SK-N-SH (cell line): ENCODE results near the gene ABCB4. TPM values are rescaled to one million over a fixed set of nuclear protein-coding genes. Genes with fewer than 3 reads are reported as not detected.

Source experiments
- CTCF ChIA-PET: fragments of 300-600, 350-600 bp; formaldehyde crosslinking; extraction: SDS; loops from one replicate; lab custom pipeline; 2021; lab: Yijun Ruan, JAX
- POLR2A ChIA-PET: fragments of 350-600 bp; sonication (Branson Sonifier 250); formaldehyde crosslinking; extraction: SDS; loops from one replicate; lab custom pipeline; 2020; ENCODE audit warnings: antibody characterized with exemption, inconsistent platforms; lab: Yijun Ruan, JAX
- DNase-seq: peaks from one replicate; pipeline ENCODE4 v3.0.0; 2012
- H2AFZ ChIP-seq: fragments of 200-600 bp; sonication (generic); 2 replicates; pipeline ENCODE4 v1.8.1; 2016; ENCODE audit warnings: antibody characterized with exemption, mild to moderate bottlenecking, low read depth
- H3F3A ChIP-seq: fragments of 200-600 bp; sonication (generic); replicated peaks from 2 replicates; pipeline ENCODE3; 2016; ENCODE audit warnings: antibody characterized with exemption, mild to moderate bottlenecking; ENCODE audit not compliant: insufficient read depth
- H3K27ac ChIP-seq, 2 experiments: fragments of 200-500 bp in 1 of 2; fragments of 200-600 bp in 1 of 2; sonication (Bioruptor generic) in 1 of 2; sonication (generic), shearing (Covaris generic) in 1 of 2; 2 replicates each; pipeline versions ENCODE4 v1.5.1 to v1.6.1; 2014 to 2016; ENCODE audit warnings: low read depth in 2 of 2, inconsistent platforms in 1 of 2, low read length in 1 of 2, mild to moderate bottlenecking in 1 of 2, mixed read lengths in 1 of 2
- H3K27me3 ChIP-seq: fragments of 200-600 bp; sonication (generic), shearing (Covaris generic); 2 replicates; pipeline ENCODE4 v1.6.1; 2016; ENCODE audit warnings: mixed run types; ENCODE audit not compliant: insufficient read depth
- H3K36me3 ChIP-seq, 2 experiments: fragments of 200-500 bp in 1 of 2; fragments of 200-600 bp in 1 of 2; sonication (Bioruptor generic) in 1 of 2; sonication (generic) in 1 of 2; replicated peaks in 1 of 2; 2 replicates each; pipeline versions ENCODE3 to v1.5.1; 2014 to 2016; ENCODE audit warnings: low read length in 1 of 2, mild to moderate bottlenecking in 1 of 2; ENCODE audit not compliant: insufficient read depth in 2 of 2, control insufficient read depth in 1 of 2
- H3K4me1 ChIP-seq, 2 experiments: fragments of 200-500 bp in 1 of 2; fragments of 200-600 bp in 1 of 2; sonication (Bioruptor generic) in 1 of 2; sonication (generic), shearing (Covaris generic) in 1 of 2; 2 replicates each; pipeline versions ENCODE4 v1.5.1 to v1.6.1; 2014 to 2016; ENCODE audit warnings: low read depth in 1 of 2, low read length in 1 of 2, mixed run types in 1 of 2; ENCODE audit not compliant: insufficient read depth in 2 of 2, control insufficient read depth in 1 of 2
- H3K4me2 ChIP-seq: fragments of 200-600 bp; sonication (generic), shearing (Covaris generic); 2 replicates; pipeline ENCODE4 v1.6.1; 2017; ENCODE audit warnings: mixed run types
- H3K4me3 ChIP-seq, 2 experiments: fragments of 200-500 bp in 1 of 2; fragments of 200-600 bp in 1 of 2; sonication (Bioruptor generic) in 1 of 2; sonication (generic), shearing (Covaris generic) in 1 of 2; 2 replicates each; pipeline versions ENCODE4 v1.5.1 to v1.8.1; 2014 to 2016; ENCODE audit warnings: low read depth in 2 of 2, inconsistent platforms in 1 of 2, low read length in 1 of 2, mild to moderate bottlenecking in 1 of 2, mixed read lengths in 1 of 2, moderate library complexity in 1 of 2
- H3K79me2 ChIP-seq: fragments of 200-600 bp; sonication (generic); 2 replicates; pipeline ENCODE4 v1.8.1; 2017; ENCODE audit warnings: mild to moderate bottlenecking; ENCODE audit not compliant: insufficient read depth
- H3K9ac ChIP-seq: fragments of 200-600 bp; sonication (generic); 2 replicates; pipeline ENCODE4 v1.6.1; 2017; ENCODE audit warnings: mixed run types
- H3K9me2 ChIP-seq: fragments of 200-600 bp; sonication (generic); 2 replicates; pipeline ENCODE4 v1.6.1; 2017; ENCODE audit warnings: mixed run types
- H3K9me3 ChIP-seq: fragments of 200-600 bp; sonication (generic); 2 replicates; pipeline ENCODE4 v1.6.1; 2017; ENCODE audit warnings: mixed run types, mild to moderate bottlenecking, moderate library complexity
- H4K20me1 ChIP-seq: fragments of 200-600 bp; sonication (generic); 2 replicates; pipeline ENCODE4 v1.6.1; 2017; ENCODE audit warnings: mild to moderate bottlenecking, mixed run types; ENCODE audit not compliant: insufficient read depth
- EP300 ChIP-seq, 2 experiments: IDR thresholded peaks; 2 replicates each; pipeline versions ENCODE4 v1.4.0 to v1.6.1; 2012; ENCODE audit warnings: borderline replicate concordance in 1 of 2, low read depth in 1 of 2, low read length in 1 of 2
- EZH2phosphoT487 ChIP-seq: fragments of 200-600 bp; sonication (generic); IDR thresholded peaks from 2 replicates; pipeline ENCODE4 v1.6.1; 2017; ENCODE audit warnings: low read depth, mixed run types, mild to moderate bottlenecking, antibody characterized with exemption, moderate library complexity, borderline replicate concordance
- FOXJ3 ChIP-seq: sonication (generic); formaldehyde crosslinking; IDR thresholded peaks from 2 replicates; pipeline ENCODE4 v1.5.1; 2020; ENCODE audit warnings: mild to moderate bottlenecking, missing genetic modification reagents
- NRF1 ChIP-seq: IDR thresholded peaks from 2 replicates; pipeline ENCODE4 v1.6.1; 2012; ENCODE audit warnings: low read depth, mild to moderate bottlenecking, low read length
- RCOR1 ChIP-seq: fragments of 150-350 bp; IDR thresholded peaks from 2 replicates; pipeline ENCODE4 v1.6.1; 2017; ENCODE audit warnings: antibody characterized with exemption, low read length
- RXRA ChIP-seq: IDR thresholded peaks from 2 replicates; pipeline ENCODE4 v1.4.0; 2012; ENCODE audit warnings: low read depth, mild to moderate bottlenecking, borderline replicate concordance
- SMC3 ChIP-seq: IDR thresholded peaks from 2 replicates; pipeline ENCODE4 v1.6.1; 2012; ENCODE audit warnings: low read depth, low read length, improper control_type of control experiment
- TAF1 ChIP-seq: IDR thresholded peaks from 2 replicates; pipeline ENCODE4 v1.6.1; 2012; ENCODE audit warnings: low read depth, mild to moderate bottlenecking, low read length, moderate library complexity, borderline replicate concordance
- USF2 ChIP-seq: fragments of 150-350 bp; IDR thresholded peaks from 2 replicates; pipeline ENCODE4 v1.6.1; 2017; ENCODE audit warnings: antibody characterized with exemption, low read length, low read depth, borderline replicate concordance
- ZBTB33 ChIP-seq: IDR thresholded peaks from 2 replicates; pipeline ENCODE4 v1.4.0; 2012; ENCODE audit warnings: low read depth, borderline replicate concordance
- WGBS: methylation state at CpG from one replicate; pipeline ENCODE4 v1.1.6; 2017; ENCODE audit warnings: low lambda C conversion rate; 5-methylcytosine and 5-hydroxymethylcytosine counted together
- polyA plus RNA-seq, 3 experiments: library from polyadenylated mRNA; depleted of rRNA; stranded (reverse); fragments of >200 nt; gene quantifications; 2 replicates each; pipeline ENCODE4 v1.2.3, GENCODE V29; 2012
- TF ChIP-seq, protein P1 (sequence below): IDR thresholded peaks from 2 replicates; pipeline ENCODE4 v1.6.1; 2012; ENCODE audit warnings: mild to moderate bottlenecking, low read depth, low read length, moderate library complexity
- TF ChIP-seq, protein P2 (sequence below): IDR thresholded peaks from 2 replicates; pipeline ENCODE4 v1.4.0; 2012; ENCODE audit warnings: low read depth

The ABCB4 gene
- polyA plus RNA-seq, 1 of the 3 experiments (the other 2 are of a cell fraction) = 0.18 TPM

- ChIA-PET CTCF (interaction anchor here (3.7 to 17.4 kb wide), 3 partner anchors 9 to 105 kb away, joined by 15 to 409 read pairs (median 23); no protein-coding TSS in a partner anchor), POLR2A (no interaction called here)
- Histone ChIP-seq H3K79me2 (no peaks in the 10 kb centered on the region), H3K27me3 (no peaks in the 10 kb centered on the region), H3F3A (no peaks in the 10 kb centered on the region), H2AFZ (no peak overlapping the region), H3K27ac (no peak overlapping the region), H4K20me1 (no peaks in the 10 kb centered on the region), H3K9ac (no peak overlapping the region), H3K36me3 (no peaks in the 10 kb centered on the region), H3K4me1 (no peaks in the 10 kb centered on the region; a peak in 2 of 4 replicates), H3K4me2 (no peak overlapping the region), H3K4me3 (no peak overlapping the region), H3K9me3 (no peaks in the 10 kb centered on the region), H3K9me2 (no peaks in the 10 kb centered on the region)
- WGBS = 71% methylated on average over 4 of the region's 4 CpGs
- DNase-seq = no peak
- TF ChIP-seq, protein P1, sequence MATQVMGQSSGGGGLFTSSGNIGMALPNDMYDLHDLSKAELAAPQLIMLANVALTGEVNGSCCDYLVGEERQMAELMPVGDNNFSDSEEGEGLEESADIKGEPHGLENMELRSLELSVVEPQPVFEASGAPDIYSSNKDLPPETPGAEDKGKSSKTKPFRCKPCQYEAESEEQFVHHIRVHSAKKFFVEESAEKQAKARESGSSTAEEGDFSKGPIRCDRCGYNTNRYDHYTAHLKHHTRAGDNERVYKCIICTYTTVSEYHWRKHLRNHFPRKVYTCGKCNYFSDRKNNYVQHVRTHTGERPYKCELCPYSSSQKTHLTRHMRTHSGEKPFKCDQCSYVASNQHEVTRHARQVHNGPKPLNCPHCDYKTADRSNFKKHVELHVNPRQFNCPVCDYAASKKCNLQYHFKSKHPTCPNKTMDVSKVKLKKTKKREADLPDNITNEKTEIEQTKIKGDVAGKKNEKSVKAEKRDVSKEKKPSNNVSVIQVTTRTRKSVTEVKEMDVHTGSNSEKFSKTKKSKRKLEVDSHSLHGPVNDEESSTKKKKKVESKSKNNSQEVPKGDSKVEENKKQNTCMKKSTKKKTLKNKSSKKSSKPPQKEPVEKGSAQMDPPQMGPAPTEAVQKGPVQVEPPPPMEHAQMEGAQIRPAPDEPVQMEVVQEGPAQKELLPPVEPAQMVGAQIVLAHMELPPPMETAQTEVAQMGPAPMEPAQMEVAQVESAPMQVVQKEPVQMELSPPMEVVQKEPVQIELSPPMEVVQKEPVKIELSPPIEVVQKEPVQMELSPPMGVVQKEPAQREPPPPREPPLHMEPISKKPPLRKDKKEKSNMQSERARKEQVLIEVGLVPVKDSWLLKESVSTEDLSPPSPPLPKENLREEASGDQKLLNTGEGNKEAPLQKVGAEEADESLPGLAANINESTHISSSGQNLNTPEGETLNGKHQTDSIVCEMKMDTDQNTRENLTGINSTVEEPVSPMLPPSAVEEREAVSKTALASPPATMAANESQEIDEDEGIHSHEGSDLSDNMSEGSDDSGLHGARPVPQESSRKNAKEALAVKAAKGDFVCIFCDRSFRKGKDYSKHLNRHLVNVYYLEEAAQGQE = no peak
- TF ChIP-seq, protein P2, sequence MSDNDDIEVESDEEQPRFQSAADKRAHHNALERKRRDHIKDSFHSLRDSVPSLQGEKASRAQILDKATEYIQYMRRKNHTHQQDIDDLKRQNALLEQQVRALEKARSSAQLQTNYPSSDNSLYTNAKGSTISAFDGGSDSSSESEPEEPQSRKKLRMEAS = no peak
- TF ChIP-seq RCOR1 (no peak), USF2 (no peak), TAF1 (no peak), SMC3 (no peak), FOXJ3 (CRISPR knock-in tag) (no peak), EP300 (IDR thresholded peaks at IDR 0.05; ENCODE audit: borderline replicate concordance in 1 of 2, low read depth in 1 of 2, low read length in 1 of 2) (no peak), ZBTB33 (no peak), EZH2phosphoT487 (no peak), RXRA (no peak), NRF1 (no peak)
Measured at GRCh38 chr7:87420173-87420572, 55.3 kb downstream of the ABCB4 start.
